ENCODE results near the gene RAB40C. TPM values are rescaled to one million over a fixed set of nuclear protein-coding genes. Genes with fewer than 3 reads are reported as not detected.
A peak's percentile ranks its signal among the peaks of the same experiment; 100 is the strongest.

The RAB40C gene
- total and polyA plus RNA-seq, 9 of the 15 experiments (the other 6 are each of a cell fraction or from before 2014, with no cell fraction given), result 0.17 to 23.4 (median 8.7) TPM

GRCh38 chr16:636206-637080 lies 46.6 kb downstream of the RAB40C start, which contains the start of gene METTL26 (continued):
- TF ChIP-seq SMAD3 (CRISPR knock-in tag; conservative IDR thresholded peaks at IDR 0.05) (no peak), ZKSCAN1 (IDR thresholded peaks at IDR 0.05; ENCODE audit: low read depth, low read length) (no peak; the same call in 1 of the 2 replicates), ZNF609 (CRISPR knock-in tag; IDR thresholded peaks at IDR 0.05; ENCODE audit: borderline replicate concordance) (no peak; the same call in 1 of the 2 replicates), ZNF324 (CRISPR knock-in tag; IDR thresholded peaks at IDR 0.05) (no peak), CHD4 (IDR thresholded peaks at IDR 0.05; ENCODE audit: insufficient read depth, insufficient replicate concordance, low read depth, low read length, poor library complexity, severe bottlenecking) (no peak), MBD2 (IDR thresholded peaks at IDR 0.05; ENCODE audit: borderline replicate concordance, low read depth) (no peak), TSC22D4 (tag; IDR thresholded peaks at IDR 0.05) (no peak), FOXJ3 (CRISPR knock-in tag; IDR thresholded peaks at IDR 0.05) (no peak), ZBTB40 (IDR thresholded peaks at IDR 0.05) (peak; percentile 91), ZBTB40 (CRISPR knock-in tag; IDR thresholded peaks at IDR 0.05) (no peak), TFAM (CRISPR knock-in tag; conservative IDR thresholded peaks at IDR 0.05) (no peak), L3MBTL2 (IDR thresholded peaks at IDR 0.05) (peak; percentile 98), ZNF174 (CRISPR knock-in tag; IDR thresholded peaks at IDR 0.05) (no peak), ADNP (tag; IDR thresholded peaks at IDR 0.05) (no peak)
